ENCODE results near the gene SCARF2. TPM values are rescaled to one million over a fixed set of nuclear protein-coding genes. Genes with fewer than 3 reads are reported as not detected.

The SCARF2 gene
- polyA plus RNA-seq, 2 of the 4 experiments (the other 2 are of a cell fraction), result 0.35 to 0.66 TPM

DNA sequence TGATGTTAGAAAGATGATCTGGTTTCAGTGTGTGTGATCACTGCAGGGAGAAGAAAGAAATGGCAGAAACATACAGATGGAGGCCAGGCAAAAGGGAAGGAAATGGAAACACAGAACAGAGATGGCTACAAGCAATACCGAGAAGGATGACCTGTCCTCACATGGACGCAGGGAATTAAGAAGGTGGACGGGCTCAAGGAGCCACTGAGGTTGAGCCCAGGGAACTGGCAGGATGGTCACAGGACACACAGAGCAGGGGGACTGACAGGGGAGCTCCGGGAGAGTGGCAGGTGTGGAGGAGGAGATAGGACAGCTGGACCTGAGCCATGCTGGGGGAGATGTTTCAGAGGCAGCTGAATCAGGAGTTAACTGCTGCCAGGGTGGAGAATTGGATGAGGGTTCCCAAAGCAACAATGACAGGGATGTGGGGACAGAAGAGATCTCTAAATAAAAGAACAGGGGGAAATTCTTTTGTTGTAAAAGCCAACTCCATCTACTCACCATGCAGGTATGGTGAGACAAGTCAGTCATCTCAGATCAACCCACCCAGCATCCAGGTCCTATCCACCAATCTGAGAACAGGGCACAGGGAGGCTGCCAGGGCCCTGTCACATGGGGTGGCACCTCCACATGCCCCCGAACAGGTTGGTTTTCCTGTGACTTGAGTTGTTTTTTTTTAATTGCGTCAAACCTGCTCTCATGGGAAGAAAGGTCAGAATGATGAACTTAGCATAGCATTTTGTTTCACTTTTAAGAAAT is 31.7 kb upstream of the SCARF2 start:
- Histone ChIP-seq H3K4me2 (no peak overlapping the region), H3K4me3 (no peak overlapping the region), H3K27ac (no peak overlapping the region), H3K4me1 (no peaks in the 10 kb centered on the region), H3K9me3 (no peaks in the 10 kb centered on the region)
- CTCF ChIA-PET, result no interaction called here
- ATAC-seq (no peak), FAIRE-seq (no peak), DNase-seq (ENCODE audit: low read depth in 1 of 2, low spot score in 1 of 2) (no peak)
- TF ChIP-seq ZC3H11A (IDR thresholded peaks at IDR 0.05), result no peak
- TF ChIP-seq, protein P1, sequence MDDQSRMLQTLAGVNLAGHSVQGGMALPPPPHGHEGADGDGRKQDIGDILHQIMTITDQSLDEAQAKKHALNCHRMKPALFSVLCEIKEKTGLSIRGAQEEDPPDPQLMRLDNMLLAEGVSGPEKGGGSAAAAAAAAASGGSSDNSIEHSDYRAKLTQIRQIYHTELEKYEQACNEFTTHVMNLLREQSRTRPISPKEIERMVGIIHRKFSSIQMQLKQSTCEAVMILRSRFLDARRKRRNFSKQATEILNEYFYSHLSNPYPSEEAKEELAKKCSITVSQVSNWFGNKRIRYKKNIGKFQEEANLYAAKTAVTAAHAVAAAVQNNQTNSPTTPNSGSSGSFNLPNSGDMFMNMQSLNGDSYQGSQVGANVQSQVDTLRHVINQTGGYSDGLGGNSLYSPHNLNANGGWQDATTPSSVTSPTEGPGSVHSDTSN (IDR thresholded peaks at IDR 0.05), result no peak
- no peak for TF ChIP-seq ZSCAN20 (CRISPR knock-in tag; IDR thresholded peaks at IDR 0.05)
- TF ChIP-seq CHD4 (IDR thresholded peaks at IDR 0.05; ENCODE audit: borderline replicate concordance), result no peak
- TF ChIP-seq TFCP2L1 (CRISPR knock-in tag; IDR thresholded peaks at IDR 0.05), result no peak
- no peak for TF ChIP-seq RAD21 (conservative IDR thresholded peaks at IDR 0.05 in 1 of 2, IDR thresholded peaks at IDR 0.05 in 1 of 2)
- TF ChIP-seq POLR2A (IDR thresholded peaks at IDR 0.05; ENCODE audit: low read length), result no peak
- TF ChIP-seq RCOR1 (IDR thresholded peaks at IDR 0.05; ENCODE audit: low read depth, low read length), result no peak
- no peak for TF ChIP-seq FOSL2 (IDR thresholded peaks at IDR 0.05)
- no peak for TF ChIP-seq FOSL2 (CRISPR knock-in tag; IDR thresholded peaks at IDR 0.05)
- TF ChIP-seq SREBF2 (IDR thresholded peaks at IDR 0.05), result no peak
- no peak for TF ChIP-seq SMC3 (IDR thresholded peaks at IDR 0.05)
- TF ChIP-seq RFX5 (IDR thresholded peaks at IDR 0.05), result no peak
- TF ChIP-seq EP300 (IDR thresholded peaks at IDR 0.05), result no peak
- no peak for TF ChIP-seq NPAS2 (CRISPR knock-in tag; IDR thresholded peaks at IDR 0.05; ENCODE audit: borderline replicate concordance)
- POLR2A ChIA-PET, result no interaction called here
- WGBS (ENCODE audit: missing lambda C conversion rate), result 81% methylated on average over 6 of the region's 6 CpGs

- ChIA-PET POLR2A (no interaction called here), CTCF (no interaction called here)
- no peaks in the 10 kb centered on the region for H3K4me1 ChIP-seq
- FAIRE-seq (no peak), ATAC-seq (no peak), DNase-seq (ENCODE audit: low read depth in 1 of 2, low spot score in 1 of 2) (no peak)
- H3K4me3 ChIP-seq, result no peak overlapping the region
- H3K9me3 ChIP-seq, result no peaks in the 10 kb centered on the region
- H3K4me2 ChIP-seq, result no peak overlapping the region
- H3K27ac ChIP-seq, result no peak overlapping the region
- 83% methylated on average over 3 of the region's 3 CpGs for WGBS (ENCODE audit: missing lambda C conversion rate)
- TF ChIP-seq, protein P2, sequence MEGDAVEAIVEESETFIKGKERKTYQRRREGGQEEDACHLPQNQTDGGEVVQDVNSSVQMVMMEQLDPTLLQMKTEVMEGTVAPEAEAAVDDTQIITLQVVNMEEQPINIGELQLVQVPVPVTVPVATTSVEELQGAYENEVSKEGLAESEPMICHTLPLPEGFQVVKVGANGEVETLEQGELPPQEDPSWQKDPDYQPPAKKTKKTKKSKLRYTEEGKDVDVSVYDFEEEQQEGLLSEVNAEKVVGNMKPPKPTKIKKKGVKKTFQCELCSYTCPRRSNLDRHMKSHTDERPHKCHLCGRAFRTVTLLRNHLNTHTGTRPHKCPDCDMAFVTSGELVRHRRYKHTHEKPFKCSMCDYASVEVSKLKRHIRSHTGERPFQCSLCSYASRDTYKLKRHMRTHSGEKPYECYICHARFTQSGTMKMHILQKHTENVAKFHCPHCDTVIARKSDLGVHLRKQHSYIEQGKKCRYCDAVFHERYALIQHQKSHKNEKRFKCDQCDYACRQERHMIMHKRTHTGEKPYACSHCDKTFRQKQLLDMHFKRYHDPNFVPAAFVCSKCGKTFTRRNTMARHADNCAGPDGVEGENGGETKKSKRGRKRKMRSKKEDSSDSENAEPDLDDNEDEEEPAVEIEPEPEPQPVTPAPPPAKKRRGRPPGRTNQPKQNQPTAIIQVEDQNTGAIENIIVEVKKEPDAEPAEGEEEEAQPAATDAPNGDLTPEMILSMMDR (IDR thresholded peaks at IDR 0.05), result no peak
- TF ChIP-seq, protein P3, sequence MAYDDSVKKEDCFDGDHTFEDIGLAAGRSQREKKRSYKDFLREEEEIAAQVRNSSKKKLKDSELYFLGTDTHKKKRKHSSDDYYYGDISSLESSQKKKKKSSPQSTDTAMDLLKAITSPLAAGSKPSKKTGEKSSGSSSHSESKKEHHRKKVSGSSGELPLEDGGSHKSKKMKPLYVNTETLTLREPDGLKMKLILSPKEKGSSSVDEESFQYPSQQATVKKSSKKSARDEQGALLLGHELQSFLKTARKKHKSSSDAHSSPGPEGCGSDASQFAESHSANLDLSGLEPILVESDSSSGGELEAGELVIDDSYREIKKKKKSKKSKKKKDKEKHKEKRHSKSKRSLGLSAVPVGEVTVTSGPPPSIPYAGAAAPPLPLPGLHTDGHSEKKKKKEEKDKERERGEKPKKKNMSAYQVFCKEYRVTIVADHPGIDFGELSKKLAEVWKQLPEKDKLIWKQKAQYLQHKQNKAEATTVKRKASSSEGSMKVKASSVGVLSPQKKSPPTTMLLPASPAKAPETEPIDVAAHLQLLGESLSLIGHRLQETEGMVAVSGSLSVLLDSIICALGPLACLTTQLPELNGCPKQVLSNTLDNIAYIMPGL (CRISPR knock-in tag; IDR thresholded peaks at IDR 0.05; ENCODE audit: borderline replicate concordance), result no peak
- TF ChIP-seq FOXS1 (CRISPR knock-in tag; IDR thresholded peaks at IDR 0.05), result no peak
- TF ChIP-seq JUNB (IDR thresholded peaks at IDR 0.05), result no peak
- TF ChIP-seq ELK1 (IDR thresholded peaks at IDR 0.05; ENCODE audit: low read depth, low read length), result no peak
- TF ChIP-seq FOSB (CRISPR knock-in tag; IDR thresholded peaks at IDR 0.05), result no peak
- TF ChIP-seq CEBPB (IDR thresholded peaks at IDR 0.05), result no peak
- TF ChIP-seq, protein P4, sequence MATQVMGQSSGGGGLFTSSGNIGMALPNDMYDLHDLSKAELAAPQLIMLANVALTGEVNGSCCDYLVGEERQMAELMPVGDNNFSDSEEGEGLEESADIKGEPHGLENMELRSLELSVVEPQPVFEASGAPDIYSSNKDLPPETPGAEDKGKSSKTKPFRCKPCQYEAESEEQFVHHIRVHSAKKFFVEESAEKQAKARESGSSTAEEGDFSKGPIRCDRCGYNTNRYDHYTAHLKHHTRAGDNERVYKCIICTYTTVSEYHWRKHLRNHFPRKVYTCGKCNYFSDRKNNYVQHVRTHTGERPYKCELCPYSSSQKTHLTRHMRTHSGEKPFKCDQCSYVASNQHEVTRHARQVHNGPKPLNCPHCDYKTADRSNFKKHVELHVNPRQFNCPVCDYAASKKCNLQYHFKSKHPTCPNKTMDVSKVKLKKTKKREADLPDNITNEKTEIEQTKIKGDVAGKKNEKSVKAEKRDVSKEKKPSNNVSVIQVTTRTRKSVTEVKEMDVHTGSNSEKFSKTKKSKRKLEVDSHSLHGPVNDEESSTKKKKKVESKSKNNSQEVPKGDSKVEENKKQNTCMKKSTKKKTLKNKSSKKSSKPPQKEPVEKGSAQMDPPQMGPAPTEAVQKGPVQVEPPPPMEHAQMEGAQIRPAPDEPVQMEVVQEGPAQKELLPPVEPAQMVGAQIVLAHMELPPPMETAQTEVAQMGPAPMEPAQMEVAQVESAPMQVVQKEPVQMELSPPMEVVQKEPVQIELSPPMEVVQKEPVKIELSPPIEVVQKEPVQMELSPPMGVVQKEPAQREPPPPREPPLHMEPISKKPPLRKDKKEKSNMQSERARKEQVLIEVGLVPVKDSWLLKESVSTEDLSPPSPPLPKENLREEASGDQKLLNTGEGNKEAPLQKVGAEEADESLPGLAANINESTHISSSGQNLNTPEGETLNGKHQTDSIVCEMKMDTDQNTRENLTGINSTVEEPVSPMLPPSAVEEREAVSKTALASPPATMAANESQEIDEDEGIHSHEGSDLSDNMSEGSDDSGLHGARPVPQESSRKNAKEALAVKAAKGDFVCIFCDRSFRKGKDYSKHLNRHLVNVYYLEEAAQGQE (IDR thresholded peaks at IDR 0.05), result no peak
- no peak for TF ChIP-seq KDM5A (IDR thresholded peaks at IDR 0.05)
- TF ChIP-seq FOSL2 (IDR thresholded peaks at IDR 0.05), result no peak
- no peak for TF ChIP-seq FOSL2 (CRISPR knock-in tag; IDR thresholded peaks at IDR 0.05)
- TF ChIP-seq RAD21 (conservative IDR thresholded peaks at IDR 0.05 in 1 of 2, IDR thresholded peaks at IDR 0.05 in 1 of 2), result no peak
- no peak for TF ChIP-seq NPAS2 (CRISPR knock-in tag; IDR thresholded peaks at IDR 0.05; ENCODE audit: borderline replicate concordance)
- no peak for TF ChIP-seq CBX2 (IDR thresholded peaks at IDR 0.05; ENCODE audit: borderline replicate concordance, low read depth)
- no peak for TF ChIP-seq RFX5 (IDR thresholded peaks at IDR 0.05)
- no peak for TF ChIP-seq HOXB13 (CRISPR knock-in tag; IDR thresholded peaks at IDR 0.05; ENCODE audit: low read depth)
- TF ChIP-seq EHMT2 (IDR thresholded peaks at IDR 0.05; ENCODE audit: low read depth), result no peak
- no peak for TF ChIP-seq RCOR1 (IDR thresholded peaks at IDR 0.05; ENCODE audit: low read depth, low read length)
These were observed 29.2 kb upstream of the SCARF2 start for GRCh38 chr22:20466659-20467379.
